H9 (cell line): ENCODE results near the gene LRRC37A3. TPM values are rescaled to one million over a fixed set of nuclear protein-coding genes. Genes with fewer than 3 reads are reported as not detected.
"Not testable (repeated sequence)": the region's sequence is repeated elsewhere in the genome, so short reads cannot be mapped to it uniquely, and the experiment has no call there.

Experiments used
- DNase-seq: peaks from one replicate; pipeline ENCODE4 v3.0.0-alpha.2; 2017
- H2AFZ ChIP-seq: one replicate; pipeline ENCODE4 v1.6.1; 2013; ENCODE audit warnings: mild to moderate bottlenecking, low read length, control low read depth, moderate library complexity
- H2AK5ac ChIP-seq: 2 replicates; pipeline ENCODE4 v1.6.1; 2013; ENCODE audit warnings: low read length, control low read depth, mixed read lengths; ENCODE audit not compliant: insufficient read length
- H2BK120ac ChIP-seq: one replicate; pipeline ENCODE4 v1.6.1; 2013; ENCODE audit warnings: low read depth, mild to moderate bottlenecking, low read length, control low read depth, inconsistent platforms; ENCODE audit not compliant: poor library complexity, severe bottlenecking
- H2BK12ac ChIP-seq: 2 replicates; pipeline ENCODE4 v1.6.1; 2013; ENCODE audit warnings: low read length, control low read depth, mixed read lengths, low read depth; ENCODE audit not compliant: insufficient read length
- H2BK15ac ChIP-seq: 2 replicates; pipeline ENCODE4 v1.6.1; 2013; ENCODE audit warnings: low read depth, low read length, control low read depth
- H2BK20ac ChIP-seq: one replicate; pipeline ENCODE4 v1.6.1; 2013; ENCODE audit warnings: low read depth, mild to moderate bottlenecking, low read length, control low read depth, inconsistent platforms; ENCODE audit not compliant: poor library complexity, severe bottlenecking
- H2BK5ac ChIP-seq: 2 replicates; pipeline ENCODE4 v1.6.1; 2013; ENCODE audit warnings: low read length, control low read depth, mixed read lengths; ENCODE audit not compliant: insufficient read length
- H3K14ac ChIP-seq: 2 replicates; pipeline ENCODE4 v1.6.1; 2013; ENCODE audit warnings: low read length, control low read depth; ENCODE audit not compliant: insufficient read depth
- H3K18ac ChIP-seq: 2 replicates; pipeline ENCODE4 v1.6.1; 2013; ENCODE audit warnings: low read depth, mild to moderate bottlenecking, mixed read lengths, low read length, control low read depth; ENCODE audit not compliant: insufficient read length
- H3K23ac ChIP-seq: 2 replicates; pipeline ENCODE4 v1.6.1; 2013; ENCODE audit warnings: low read length, control low read depth, mixed read lengths, low read depth; ENCODE audit not compliant: insufficient read length
- H3K23me2 ChIP-seq: 2 replicates; pipeline ENCODE4 v1.6.1; 2013; ENCODE audit warnings: low read depth, mild to moderate bottlenecking, mixed read lengths, low read length, control low read depth; ENCODE audit not compliant: insufficient read length, poor library complexity, severe bottlenecking
- H3K27ac ChIP-seq: 2 replicates; pipeline ENCODE4 v1.5.1; 2013; ENCODE audit warnings: low read length, control low read depth, mixed read lengths, low read depth; ENCODE audit not compliant: insufficient read length
- H3K27me3 ChIP-seq: 2 replicates; pipeline ENCODE4 v1.6.1; 2013; ENCODE audit warnings: low read length, control low read depth, inconsistent platforms; ENCODE audit not compliant: insufficient read depth
- H3K4ac ChIP-seq: 2 replicates; pipeline ENCODE4 v1.6.1; 2013; ENCODE audit warnings: low read depth, mild to moderate bottlenecking, control low read depth, inconsistent platforms, low read length, moderate library complexity
- H3K4me1 ChIP-seq: 2 replicates; pipeline ENCODE4 v1.6.1; 2013; ENCODE audit warnings: low read length, control low read depth, inconsistent platforms; ENCODE audit not compliant: insufficient read depth
- H3K4me2 ChIP-seq: 2 replicates; pipeline ENCODE4 v1.6.1; 2013; ENCODE audit warnings: low read length, control low read depth, mixed read lengths; ENCODE audit not compliant: insufficient read length, insufficient read depth
- H3K56ac ChIP-seq: 2 replicates; pipeline ENCODE4 v1.6.1; 2013; ENCODE audit warnings: low read depth, mild to moderate bottlenecking, mixed read lengths, low read length, control low read depth; ENCODE audit not compliant: insufficient read length
- H3K79me1 ChIP-seq: 2 replicates; pipeline ENCODE4 v1.6.1; 2013; ENCODE audit warnings: low read depth, mild to moderate bottlenecking, moderate library complexity, low read length, control low read depth, inconsistent platforms; ENCODE audit not compliant: insufficient read depth, poor library complexity, severe bottlenecking
- H3K79me2 ChIP-seq: 2 replicates; pipeline ENCODE4 v1.6.1; 2013; ENCODE audit warnings: low read length, control low read depth, inconsistent platforms; ENCODE audit not compliant: insufficient read depth
- H3K9ac ChIP-seq: 2 replicates; pipeline ENCODE4 v1.6.1; 2013; ENCODE audit warnings: low read length, control low read depth, mixed read lengths; ENCODE audit not compliant: insufficient read length; ENCODE audit errors: extremely low read depth
- H3K9me3 ChIP-seq: one replicate; pipeline ENCODE4 v1.6.1; 2013; ENCODE audit warnings: low read depth, low read length, inconsistent platforms; ENCODE audit not compliant: control insufficient read depth
- H3T11ph ChIP-seq: one replicate; pipeline ENCODE4 v1.6.1; 2013; ENCODE audit warnings: mild to moderate bottlenecking, low read length, control low read depth, inconsistent platforms
- H4K20me1 ChIP-seq: one replicate; pipeline ENCODE4 v1.6.1; 2013; ENCODE audit not compliant: control insufficient read depth, insufficient read length, insufficient read depth
- H4K5ac ChIP-seq: 2 replicates; pipeline ENCODE4 v1.6.1; 2013; ENCODE audit warnings: low read depth, mild to moderate bottlenecking, mixed read lengths, low read length, control low read depth; ENCODE audit not compliant: insufficient read length
- H4K8ac ChIP-seq: replicated peaks from 2 replicates; pipeline ENCODE4 v1.6.1; 2013; ENCODE audit warnings: low read length, control low read depth, mixed read lengths, low read depth; ENCODE audit not compliant: insufficient read length
- H4K91ac ChIP-seq: 2 replicates; pipeline ENCODE4 v1.6.1; 2013; ENCODE audit warnings: low read depth, mild to moderate bottlenecking, moderate library complexity, mixed read lengths, low read length, control low read depth; ENCODE audit not compliant: insufficient read length
- H3K27ac Mint-ChIP-seq, 3 experiments: 2 replicates in 2 of 3; 3 replicates in 1 of 3; pipeline ENCODE4 v1.8.0; 2020 to 2021; ENCODE audit warnings: mixed read lengths in 3 of 3, mild to moderate bottlenecking in 1 of 3, moderate library complexity in 1 of 3
- H3K27me3 Mint-ChIP-seq: 2 replicates; pipeline ENCODE4 v1.8.0; 2021; ENCODE audit warnings: low read depth, mild to moderate bottlenecking, moderate library complexity, mixed read lengths
- H3K36me3 Mint-ChIP-seq, 3 experiments: 2 replicates in 2 of 3; 3 replicates in 1 of 3; pipeline ENCODE4 v1.8.0; 2020 to 2021; ENCODE audit warnings: low read depth in 3 of 3, mixed read lengths in 3 of 3; ENCODE audit not compliant: insufficient read depth in 1 of 3
- H3K4me1 Mint-ChIP-seq, 2 experiments: 2 replicates each; pipeline ENCODE4 v1.8.0; 2020; ENCODE audit warnings: mixed read lengths in 2 of 2
- H3K4me3 Mint-ChIP-seq, 2 experiments: 2 replicates in 1 of 2; 3 replicates in 1 of 2; pipeline ENCODE4 v1.8.0; 2020 to 2021; ENCODE audit warnings: mild to moderate bottlenecking in 2 of 2, mixed read lengths in 2 of 2, moderate library complexity in 1 of 2
- H3K9me3 Mint-ChIP-seq, 2 experiments: 2 replicates in 1 of 2; 3 replicates in 1 of 2; pipeline ENCODE4 v1.8.0; 2020; ENCODE audit warnings: mild to moderate bottlenecking in 2 of 2, mixed read lengths in 2 of 2, moderate library complexity in 1 of 2
- WGBS: extraction: QIAGEN DNeasy Blood & Tissue Kit; methylation state at CpG from one replicate; pipeline ENCODE4 v1.1.7; 2013; ENCODE audit warnings: missing lambda C conversion rate, low lambda C conversion rate, mixed read lengths; ENCODE audit not compliant: insufficient read length; ENCODE audit errors: extremely low coverage; 5-methylcytosine and 5-hydroxymethylcytosine counted together
- total RNA-seq: library from RNA; stranded (reverse); gene quantifications from 2 replicates; pipeline ENCODE4 v1.2.1, GENCODE V29; 2021

The LRRC37A3 gene
- total RNA-seq, 1 experiment from 2014 or later, result 5.4 TPM

GRCh38 chr17:64829824-64830630 lies 89.3 kb downstream of the LRRC37A3 start:
- H3K23me2 ChIP-seq, H3K79me2 ChIP-seq, H2AFZ ChIP-seq, H3K9ac ChIP-seq, H3K27me3 ChIP-seq, H3K4me3 Mint-ChIP-seq, H4K5ac ChIP-seq, H3K56ac ChIP-seq, H2BK12ac ChIP-seq, H3K4me1 ChIP-seq, H3K4me1 Mint-ChIP-seq, H2BK5ac ChIP-seq, H3K9me3 Mint-ChIP-seq, H3K79me1 ChIP-seq, H3K14ac ChIP-seq, H3K18ac ChIP-seq, H3K27ac ChIP-seq, DNase-seq, H3K23ac ChIP-seq, H3K36me3 Mint-ChIP-seq, H2BK20ac ChIP-seq, H3K4me2 ChIP-seq, H2AK5ac ChIP-seq, H3K4ac ChIP-seq, H2BK15ac ChIP-seq, H3T11ph ChIP-seq, H3K27me3 Mint-ChIP-seq, H2BK120ac ChIP-seq, H3K9me3 ChIP-seq, H4K91ac ChIP-seq, H4K20me1 ChIP-seq, H4K8ac ChIP-seq: not testable (repeated sequence)
- 0 out of 7 replicates have a peak overlapping the region, but pooled peaks of 1 of the 3 experiments have one; percentile 34 for H3K27ac Mint-ChIP-seq
- no CpG with 5 or more reads among the region's 12 CpGs for WGBS

DNA sequence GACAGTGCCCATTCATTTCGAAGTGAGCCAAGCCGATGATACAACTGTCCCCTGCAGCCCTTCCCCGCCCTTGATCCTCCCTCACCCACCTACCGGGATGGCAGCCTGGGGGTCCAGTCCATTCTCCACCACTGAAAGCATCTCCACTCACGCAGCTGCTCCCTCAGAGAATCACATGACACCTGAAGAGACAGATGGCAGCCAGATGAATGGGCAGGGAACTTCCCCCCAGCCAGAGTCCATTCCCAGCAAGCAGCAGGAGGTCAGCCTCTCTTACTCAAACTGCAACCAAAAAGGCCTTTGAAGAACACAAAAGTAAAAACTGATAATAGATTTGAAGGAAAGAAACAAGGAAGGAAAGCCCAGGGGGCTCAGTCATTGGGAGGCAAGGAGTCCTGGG lies 90.2 kb downstream of the LRRC37A3 start:
- not testable (repeated sequence) for H2AFZ ChIP-seq, DNase-seq, H3K23me2 ChIP-seq, H3K18ac ChIP-seq, H4K20me1 ChIP-seq, H3T11ph ChIP-seq, H3K4ac ChIP-seq, H4K5ac ChIP-seq, H3K9me3 ChIP-seq, H3K79me2 ChIP-seq, H3K4me1 Mint-ChIP-seq, H3K27me3 ChIP-seq, H2BK15ac ChIP-seq, H3K36me3 Mint-ChIP-seq, H2BK5ac ChIP-seq, H3K56ac ChIP-seq, H3K27ac ChIP-seq, H2BK20ac ChIP-seq, H4K91ac ChIP-seq, H3K9me3 Mint-ChIP-seq, H3K4me1 ChIP-seq, H3K23ac ChIP-seq, H2AK5ac ChIP-seq, H3K79me1 ChIP-seq, H3K4me2 ChIP-seq, H3K9ac ChIP-seq, H4K8ac ChIP-seq, H2BK12ac ChIP-seq, H3K14ac ChIP-seq, H3K27me3 Mint-ChIP-seq, H3K4me3 Mint-ChIP-seq, H2BK120ac ChIP-seq
- H3K27ac Mint-ChIP-seq, result peak overlapping the region in 1 of 3 experiments; percentile 82; a peak in 1 of 7 replicates
- no CpG with 5 or more reads among the region's 5 CpGs for WGBS
